K562 (cell line): ENCODE results near the gene FOSL2. TPM values are rescaled to one million over a fixed set of nuclear protein-coding genes. Genes with fewer than 3 reads are reported as not detected.

Source experiments
- ATAC-seq: fragments of 200-7000 bp; cut with Tn5 transposase; 3 replicates; pipeline ENCODE4 v1.9.1; 2020; ENCODE audit warnings: moderate library complexity
- BruUV-seq: library from RNA; stranded (reverse); fragments of 400-500 nt; replicated peaks from 2 replicates; lab custom pipeline; 2021; lab: Mats Ljungman, UMichigan
- CTCF ChIA-PET: fragments of 300-600 bp; formaldehyde crosslinking; extraction: SDS; loops from one replicate; lab custom pipeline; 2021; ENCODE audit warnings: low intra/inter-chr PET ratio; lab: Yijun Ruan, JAX
- POLR2A ChIA-PET: fragments of 300-600, 350-650 bp; sonication (Branson Sonifier 250); formaldehyde crosslinking; extraction: SDS; loops from one replicate; lab custom pipeline; 2021; ENCODE audit warnings: antibody characterized with exemption, inconsistent platforms; lab: Yijun Ruan, JAX
- DNase-seq, 4 experiments: peaks; one replicate each; pipeline versions ENCODE4 v3.0.0 to v3.0.0-alpha.2; 2011 to 2018; ENCODE audit warnings: low spot score in 3 of 4, mixed read lengths in 3 of 4; ENCODE audit errors: extremely low read depth in 1 of 4
- FAIRE-seq: peaks from 2 replicates; lab custom pipeline; 2011; peaks lifted over from hg19 to GRCh38; lab: Jason Lieb, UNC
- H2AFZ ChIP-seq: 2 replicates; pipeline ENCODE4 v1.6.0; 2011; ENCODE audit warnings: low read depth, low read length, control low read depth, inconsistent platforms
- H3K27ac ChIP-seq: fragments of 200-600 bp; 3 replicates; pipeline ENCODE4 v1.8.0; 2011; ENCODE audit warnings: low read depth, mild to moderate bottlenecking, control low read depth, inconsistent platforms, low read length, moderate library complexity, mixed read lengths; ENCODE audit errors: extremely low read depth
- H3K27me3 ChIP-seq, 2 experiments: fragments of 300-600 bp in 1 of 2; 2 replicates in 1 of 2; 3 replicates in 1 of 2; pipeline versions ENCODE4 v1.6.0 to v1.8.0; 2011; ENCODE audit warnings: inconsistent platforms in 2 of 2, low read length in 2 of 2, mild to moderate bottlenecking in 1 of 2, mixed read lengths in 1 of 2, moderate library complexity in 1 of 2; ENCODE audit not compliant: control insufficient read depth in 2 of 2, insufficient read depth in 2 of 2
- H3K36me3 ChIP-seq: fragments of 300-600 bp; 3 replicates; pipeline ENCODE4 v1.8.0; 2011; ENCODE audit warnings: mild to moderate bottlenecking, low read length, inconsistent platforms; ENCODE audit not compliant: control insufficient read depth, insufficient read depth
- H3K4me1 ChIP-seq, 2 experiments: fragments of 200-600 bp in 1 of 2; replicated peaks in 1 of 2; 2 replicates in 1 of 2; 3 replicates in 1 of 2; pipeline versions ENCODE4 v1.5.1 to v1.8.0; 2011; ENCODE audit warnings: inconsistent platforms in 2 of 2, low read length in 2 of 2, mild to moderate bottlenecking in 1 of 2, mixed read lengths in 1 of 2, moderate library complexity in 1 of 2; ENCODE audit not compliant: control insufficient read depth in 2 of 2, insufficient read depth in 2 of 2
- H3K4me2 ChIP-seq: 2 replicates; pipeline ENCODE4 v1.6.1; 2011; ENCODE audit warnings: low read length, control low read depth, inconsistent platforms, mixed read lengths; ENCODE audit not compliant: insufficient read depth
- H3K4me3 ChIP-seq: fragments of 200-600 bp; sonication (generic), shearing (Covaris generic); 2 replicates; pipeline ENCODE4 v1.5.1; 2016; ENCODE audit warnings: control low read depth, inconsistent platforms
- H3K79me2 ChIP-seq: fragments of 200-600 bp; 3 replicates; pipeline ENCODE4 v1.8.0; 2011; ENCODE audit warnings: low read length, inconsistent platforms; ENCODE audit not compliant: control insufficient read depth, insufficient read depth
- H3K9ac ChIP-seq, 2 experiments: 2 replicates each; pipeline versions ENCODE4 v1.6.0 to v1.6.1; 2011; ENCODE audit warnings: low read depth in 2 of 2, low read length in 2 of 2, control low read depth in 1 of 2, inconsistent platforms in 1 of 2, mild to moderate bottlenecking in 1 of 2, mixed read lengths in 1 of 2; ENCODE audit not compliant: insufficient read depth in 1 of 2
- H3K9me1 ChIP-seq: one replicate; pipeline ENCODE4 v1.6.0; 2011; ENCODE audit warnings: inconsistent platforms, mild to moderate bottlenecking, low read length, moderate library complexity; ENCODE audit not compliant: control insufficient read depth, insufficient read depth
- H3K9me3 ChIP-seq: replicated peaks from 2 replicates; pipeline ENCODE4 v1.5.1; 2011; ENCODE audit warnings: low read depth, low read length, inconsistent platforms; ENCODE audit not compliant: control insufficient read depth, insufficient read depth
- H4K20me1 ChIP-seq: replicated peaks from 2 replicates; pipeline ENCODE4 v1.6.1; 2011; ENCODE audit warnings: low read length, inconsistent platforms, mixed read lengths; ENCODE audit not compliant: control insufficient read depth, insufficient read depth
- CCNT2 ChIP-seq: IDR thresholded peaks from 2 replicates; pipeline ENCODE4 v1.6.1; 2011; ENCODE audit warnings: borderline replicate concordance, low read depth, mild to moderate bottlenecking, moderate library complexity, mixed read lengths, low read length; ENCODE audit not compliant: insufficient read length; ENCODE audit errors: extremely low read depth
- CHD1 ChIP-seq: fragments of 200-600 bp; sonication (generic); IDR thresholded peaks from one replicate; pipeline ENCODE4 v1.6.1; 2012; ENCODE audit warnings: mild to moderate bottlenecking, moderate library complexity, low read length, inconsistent platforms
- CXXC5 ChIP-seq: fragments of 250-450 bp; sonication (Bioruptor Pico); IDR thresholded peaks from 2 replicates; pipeline ENCODE4 v1.8.0; 2022; ENCODE audit warnings: inconsistent platforms, mild to moderate bottlenecking, moderate library complexity
- GABPA ChIP-seq: fragments of 200-800 bp; sonication (Bioruptor generic); conservative IDR thresholded peaks from 2 replicates; pipeline ENCODE4 v1.6.1; 2016; ENCODE audit warnings: low read depth, missing genetic modification characterization, missing compliant biosample characterization
- GTF2E2 ChIP-seq: fragments of 200-800 bp; sonication (Bioruptor generic); IDR thresholded peaks from 2 replicates; pipeline ENCODE4 v1.6.1; 2016; ENCODE audit warnings: missing genetic modification characterization, missing compliant biosample characterization
- HMGN3 ChIP-seq: IDR thresholded peaks from 2 replicates; pipeline ENCODE4 v1.6.1; 2011; ENCODE audit warnings: borderline replicate concordance, low read depth, mild to moderate bottlenecking, mixed read lengths, low read length; ENCODE audit not compliant: insufficient read length; ENCODE audit errors: extremely low read depth
- LEF1 ChIP-seq: fragments of 450-650 bp; IDR thresholded peaks from 2 replicates; pipeline ENCODE4 v1.6.1; 2016; ENCODE audit warnings: mild to moderate bottlenecking
- NRF1 ChIP-seq, 2 experiments: fragments of 450-650 bp; IDR thresholded peaks in 1 of 2; conservative IDR thresholded peaks in 1 of 2; 2 replicates each; pipeline ENCODE4 v1.6.1; 2014; ENCODE audit warnings: mild to moderate bottlenecking in 2 of 2
- PHF8 ChIP-seq: fragments of 200-600 bp; sonication (generic); IDR thresholded peaks from 2 replicates; pipeline ENCODE4 v1.6.1; 2012; ENCODE audit warnings: mixed run types, mild to moderate bottlenecking, inconsistent platforms, low read length, moderate library complexity, borderline replicate concordance
- RBBP5 ChIP-seq: fragments of 200-600 bp; sonication (generic); IDR thresholded peaks from 2 replicates; pipeline ENCODE4 v1.6.1; 2012; ENCODE audit warnings: borderline replicate concordance, mild to moderate bottlenecking, low read length, control low read depth, inconsistent platforms; ENCODE audit not compliant: insufficient read depth, poor library complexity, severe bottlenecking
- RBFOX2 ChIP-seq: fragments of 200-400 bp; formaldehyde crosslinking; IDR thresholded peaks from 2 replicates; pipeline ENCODE4 v1.6.1; 2017; ENCODE audit warnings: low read depth, mild to moderate bottlenecking, low read length, moderate library complexity
- SAFB ChIP-seq: fragments of 200-400 bp; formaldehyde crosslinking; IDR thresholded peaks from 2 replicates; pipeline ENCODE4 v1.6.1; 2017; ENCODE audit warnings: low read depth, low read length, borderline replicate concordance
- ZFX ChIP-seq: sonication (generic); formaldehyde crosslinking; IDR thresholded peaks from 2 replicates; pipeline ENCODE4 v1.8.0; 2022; ENCODE audit warnings: mild to moderate bottlenecking, missing genetic modification reagents, moderate library complexity
- WGBS: fragments of 100-300 bp; shearing (Covaris generic); methylation state at CpG from one replicate; pipeline ENCODE4 v1.1.6; 2016; ENCODE audit warnings: low coverage, mixed read lengths; ENCODE audit not compliant: insufficient coverage; ENCODE audit errors: missing lambda C conversion rate; 5-methylcytosine and 5-hydroxymethylcytosine counted together
- in situ Hi-C: fragments of 300-500 bp; cut with MboI; formaldehyde crosslinking; loops from 4 replicates; pipeline ENCODE4 v1.15.0; 2018; ENCODE audit warnings: inconsistent platforms, mixed read lengths
- intact Hi-C: fragments of 100-400 bp; cut with micrococcal nuclease; formaldehyde crosslinking; loops from 2 replicates; pipeline ENCODE4 v1.14.2; 2022
- polyA plus RNA-seq, 8 experiments: library from polyadenylated mRNA; depleted of rRNA in 4 of 8; stranded (reverse) in 5 of 8; unstranded in 3 of 8; fragments of >200 nt; fragmentation: Nextera tagmentation in 2 of 8; fragmentation: Illumina TruSeq in 1 of 8; extraction: Ambion mirVana in 2 of 8; extraction: Trizol in 1 of 8; gene quantifications; 2 replicates each; pipeline versions ENCODE4 v1.2.1 to v1.2.3, GENCODE V29; 2011 to 2014; ENCODE audit warnings: inconsistent platforms in 1 of 8, missing spikeins in 1 of 8
- total RNA-seq, 7 experiments: library from RNA; depleted of rRNA in 6 of 7; stranded (reverse); fragments of >200 nt in 6 of 7; fragmentation: Illumina TruSeq in 2 of 7; extraction: Trizol in 2 of 7; gene quantifications; 2 replicates each; pipeline versions ENCODE4 v1.2.1 to v1.2.3, GENCODE V29; 2011 to 2021; ENCODE audit warnings: low replicate concordance in 1 of 7
- TF ChIP-seq, protein P1 (sequence below), 3 experiments: fragments of 200-800 bp in 1 of 3; sonication (Bioruptor generic) in 1 of 3; sonication (generic) in 1 of 3; formaldehyde crosslinking in 1 of 3; IDR thresholded peaks; 2 replicates each; pipeline versions ENCODE4 v1.6.1 to v1.8.0; 2016 to 2022; ENCODE audit warnings: mild to moderate bottlenecking in 2 of 3, missing compliant biosample characterization in 2 of 3, missing genetic modification characterization in 2 of 3, missing genetic modification reagents in 1 of 3
- TF ChIP-seq, protein P2 (sequence below): fragments of 200-800 bp; sonication (Bioruptor generic); IDR thresholded peaks from 2 replicates; pipeline ENCODE4 v1.6.1; 2017; ENCODE audit warnings: missing genetic modification characterization, missing compliant biosample characterization
- TF ChIP-seq, protein P3 (sequence below): sonication (generic); formaldehyde crosslinking; IDR thresholded peaks from 2 replicates; pipeline ENCODE4 v1.9.0; 2022; ENCODE audit warnings: mild to moderate bottlenecking, missing genetic modification reagents

Gene FOSL2
- total and polyA plus RNA-seq, 9 of the 15 experiments (the other 6 are each of a cell fraction or from before 2014, with no cell fraction given), result 0.04 to 2.9 (median 0.80) TPM

DNA sequence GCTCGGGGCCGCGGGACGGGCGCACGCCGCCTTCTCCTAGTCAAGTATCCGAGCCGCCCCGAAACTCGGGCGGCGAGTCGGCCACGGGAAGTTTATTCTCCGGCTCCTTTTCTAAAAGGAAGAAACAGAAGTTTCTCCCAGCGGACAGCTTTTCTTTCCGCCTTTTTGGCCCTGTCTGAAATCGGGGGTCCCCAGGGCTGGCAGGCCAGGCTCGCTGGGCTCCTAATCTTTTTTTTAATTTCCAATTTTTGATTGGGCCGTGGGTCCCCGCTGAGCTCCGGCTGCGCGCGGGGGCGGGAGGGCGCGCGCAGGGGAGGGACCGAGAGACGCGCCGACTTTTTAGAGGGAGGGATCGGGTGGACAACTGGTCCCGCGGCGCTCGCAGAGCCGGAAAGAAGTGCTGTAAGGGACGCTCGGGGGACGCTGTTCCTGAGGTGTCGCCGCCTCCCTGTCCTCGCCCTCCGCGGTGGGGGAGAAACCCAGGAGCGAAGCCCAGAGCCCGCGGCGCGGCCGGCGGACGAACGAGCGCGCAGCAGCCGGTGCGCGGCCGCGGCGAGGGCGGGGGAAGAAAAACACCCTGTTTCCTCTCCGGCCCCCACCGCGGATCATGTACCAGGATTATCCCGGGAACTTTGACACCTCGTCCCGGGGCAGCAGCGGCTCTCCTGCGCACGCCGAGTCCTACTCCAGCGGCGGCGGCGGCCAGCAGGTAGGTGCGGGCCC is 617 bp downstream of the FOSL2 start:
- CTCF ChIA-PET, result no interaction called here
- H3K9me1 ChIP-seq, result no peaks in the 10 kb centered on the region
- H2AFZ ChIP-seq, result peak overlapping the region; percentile 88
- H3K9me3 ChIP-seq, result no peaks in the 10 kb centered on the region
- H3K9ac ChIP-seq, result peak overlapping the region; percentile 61 to 91
- peak overlapping the region; percentile 65 for H3K4me3 ChIP-seq
- H3K4me2 ChIP-seq, result peak overlapping the region; percentile 73
- TSS peak; percentile 71 for BruUV-seq
- H3K79me2 ChIP-seq, result no peaks in the 10 kb centered on the region
- no peaks in the 10 kb centered on the region for H4K20me1 ChIP-seq
- intact Hi-C loops, result loop anchor here (2.0 to 10.0 kb wide), 5 partner anchors 50 to 668 kb away; partner anchors contain the start of genes BABAM2 and RBKS
- ATAC-seq (peak; percentile 38), DNase-seq (peak; percentile 60 to 72 (median 69)), FAIRE-seq (no peak)
- peaks cover 9 to 36% of the 10 kb centered on the region in 2 experiments; a peak in 4 of 5 replicates for H3K4me1 ChIP-seq
- H3K27ac ChIP-seq, result peak overlapping the region; percentile 80; the same call in 2 of the 3 replicates
- POLR2A ChIA-PET, result interaction anchor here (0.6 to 1.0 kb wide), 3 partner anchors 12 to 692 kb away, joined by 3 read pairs; no protein-coding TSS in a partner anchor
- in situ Hi-C loops, result no loop called here
- no peaks in the 10 kb centered on the region for H3K36me3 ChIP-seq
- peaks cover 0 to 20% of the 10 kb centered on the region in 2 experiments; a peak in 2 of 5 replicates for H3K27me3 ChIP-seq
- WGBS, result under 1% methylated on average over 52 of the region's 81 CpGs
- TF ChIP-seq LEF1 (no peak), SAFB (peak; percentile 39; the same call in 1 of the 2 replicates), CHD1 (peak; percentile 15), CXXC5 (CRISPR knock-in tag) (peak; percentile 35), GTF2E2 (tag) (peak; percentile 71; the same call in 1 of the 2 replicates), NRF1 (conservative IDR thresholded peaks at IDR 0.05 in 1 of 2, IDR thresholded peaks at IDR 0.05 in 1 of 2) (peak; percentile 73 to 76), RBFOX2 (peak; percentile 6), GABPA (tag) (peak; percentile 18; the same call in 1 of the 2 replicates), RBBP5 (peak; percentile 48), CCNT2 (peak; percentile 22), ZFX (CRISPR knock-in tag) (0 out of 2 replicates have a peak, but pooled peaks have one; percentile 6), PHF8 (peak; percentile 17; the same call in 1 of the 2 replicates), HMGN3 (peak; percentile 29)
- TF ChIP-seq, protein P1, sequence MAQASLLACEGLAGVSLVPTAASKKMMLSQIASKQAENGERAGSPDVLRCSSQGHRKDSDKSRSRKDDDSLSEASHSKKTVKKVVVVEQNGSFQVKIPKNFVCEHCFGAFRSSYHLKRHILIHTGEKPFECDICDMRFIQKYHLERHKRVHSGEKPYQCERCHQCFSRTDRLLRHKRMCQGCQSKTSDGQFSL (CRISPR knock-in tag; IDR thresholded peaks at IDR 0.05), result peak; percentile 45; the same call in 1 of the 2 replicates
- TF ChIP-seq, protein P1 (tag; IDR thresholded peaks at IDR 0.05), result no peak
- TF ChIP-seq, protein P2, sequence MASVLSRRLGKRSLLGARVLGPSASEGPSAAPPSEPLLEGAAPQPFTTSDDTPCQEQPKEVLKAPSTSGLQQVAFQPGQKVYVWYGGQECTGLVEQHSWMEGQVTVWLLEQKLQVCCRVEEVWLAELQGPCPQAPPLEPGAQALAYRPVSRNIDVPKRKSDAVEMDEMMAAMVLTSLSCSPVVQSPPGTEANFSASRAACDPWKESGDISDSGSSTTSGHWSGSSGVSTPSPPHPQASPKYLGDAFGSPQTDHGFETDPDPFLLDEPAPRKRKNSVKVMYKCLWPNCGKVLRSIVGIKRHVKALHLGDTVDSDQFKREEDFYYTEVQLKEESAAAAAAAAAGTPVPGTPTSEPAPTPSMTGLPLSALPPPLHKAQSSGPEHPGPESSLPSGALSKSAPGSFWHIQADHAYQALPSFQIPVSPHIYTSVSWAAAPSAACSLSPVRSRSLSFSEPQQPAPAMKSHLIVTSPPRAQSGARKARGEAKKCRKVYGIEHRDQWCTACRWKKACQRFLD (CRISPR knock-in tag), result peak; percentile 71; the same call in 1 of the 2 replicates
- TF ChIP-seq, protein P3, sequence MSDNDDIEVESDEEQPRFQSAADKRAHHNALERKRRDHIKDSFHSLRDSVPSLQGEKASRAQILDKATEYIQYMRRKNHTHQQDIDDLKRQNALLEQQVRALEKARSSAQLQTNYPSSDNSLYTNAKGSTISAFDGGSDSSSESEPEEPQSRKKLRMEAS (CRISPR knock-in tag), result peak; percentile 46
